Vagina (tissue), 2 donors: ENCODE data around the gene TP53TG3D.
"Not testable (repeated sequence)": the region's sequence is repeated elsewhere in the genome, so short reads cannot be mapped to it uniquely, and the experiment has no call there.

ENCODE experiments used
- POLR2A ChIP-seq, 2 donors: fragments of 450-650 bp; IDR thresholded peaks; one replicate each; pipeline ENCODE4 v1.6.1; 2017; ENCODE audit warnings: antibody characterized with exemption in 2 of 2, mild to moderate bottlenecking in 2 of 2, moderate library complexity in 2 of 2
- TF ChIP-seq, protein P1 (sequence below), 3 experiments: fragments of 450-650 bp in 2 of 3; fragments of 200-600 bp in 1 of 3; sonication (generic) in 1 of 3; IDR thresholded peaks; one replicate each; pipeline ENCODE4 v1.5.1; 2017 to 2019; ENCODE audit warnings: antibody characterized with exemption in 3 of 3, mild to moderate bottlenecking in 2 of 3, moderate library complexity in 2 of 3

DNA sequence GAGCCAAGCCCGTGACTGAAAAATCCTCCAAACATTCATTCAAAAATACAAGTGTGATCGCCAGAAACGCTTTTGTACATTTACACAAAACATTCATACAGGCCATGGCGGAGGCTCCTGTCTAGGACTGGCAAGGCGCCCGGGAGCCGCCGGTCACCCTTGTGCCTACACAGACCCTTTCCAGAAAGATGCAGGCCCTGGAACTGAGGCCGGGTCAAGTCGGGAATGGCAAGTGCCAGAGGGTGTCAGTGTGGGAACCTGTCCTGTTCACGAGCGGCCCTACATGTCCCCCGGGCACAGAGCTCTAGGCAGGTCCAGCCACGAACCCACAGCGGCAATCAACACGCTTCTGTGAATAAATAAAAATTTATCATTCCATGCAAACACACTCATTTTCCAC is 36.1 kb downstream of the TP53TG3D start:
- not testable (repeated sequence) for TF ChIP-seq POLR2A (IDR thresholded peaks at IDR 0.05)
- TF ChIP-seq, protein P1, sequence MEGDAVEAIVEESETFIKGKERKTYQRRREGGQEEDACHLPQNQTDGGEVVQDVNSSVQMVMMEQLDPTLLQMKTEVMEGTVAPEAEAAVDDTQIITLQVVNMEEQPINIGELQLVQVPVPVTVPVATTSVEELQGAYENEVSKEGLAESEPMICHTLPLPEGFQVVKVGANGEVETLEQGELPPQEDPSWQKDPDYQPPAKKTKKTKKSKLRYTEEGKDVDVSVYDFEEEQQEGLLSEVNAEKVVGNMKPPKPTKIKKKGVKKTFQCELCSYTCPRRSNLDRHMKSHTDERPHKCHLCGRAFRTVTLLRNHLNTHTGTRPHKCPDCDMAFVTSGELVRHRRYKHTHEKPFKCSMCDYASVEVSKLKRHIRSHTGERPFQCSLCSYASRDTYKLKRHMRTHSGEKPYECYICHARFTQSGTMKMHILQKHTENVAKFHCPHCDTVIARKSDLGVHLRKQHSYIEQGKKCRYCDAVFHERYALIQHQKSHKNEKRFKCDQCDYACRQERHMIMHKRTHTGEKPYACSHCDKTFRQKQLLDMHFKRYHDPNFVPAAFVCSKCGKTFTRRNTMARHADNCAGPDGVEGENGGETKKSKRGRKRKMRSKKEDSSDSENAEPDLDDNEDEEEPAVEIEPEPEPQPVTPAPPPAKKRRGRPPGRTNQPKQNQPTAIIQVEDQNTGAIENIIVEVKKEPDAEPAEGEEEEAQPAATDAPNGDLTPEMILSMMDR (IDR thresholded peaks at IDR 0.05): not testable (repeated sequence)
